ENCODE measurements around the gene KIT. TPM values are rescaled to one million over a fixed set of nuclear protein-coding genes. Genes with fewer than 3 reads are reported as not detected.

KIT gene
- total and polyA plus RNA-seq, 2 donors (not counting 1 experiment from before 2014, with no cell fraction given): 0.50 to 19.9 TPM

DNA sequence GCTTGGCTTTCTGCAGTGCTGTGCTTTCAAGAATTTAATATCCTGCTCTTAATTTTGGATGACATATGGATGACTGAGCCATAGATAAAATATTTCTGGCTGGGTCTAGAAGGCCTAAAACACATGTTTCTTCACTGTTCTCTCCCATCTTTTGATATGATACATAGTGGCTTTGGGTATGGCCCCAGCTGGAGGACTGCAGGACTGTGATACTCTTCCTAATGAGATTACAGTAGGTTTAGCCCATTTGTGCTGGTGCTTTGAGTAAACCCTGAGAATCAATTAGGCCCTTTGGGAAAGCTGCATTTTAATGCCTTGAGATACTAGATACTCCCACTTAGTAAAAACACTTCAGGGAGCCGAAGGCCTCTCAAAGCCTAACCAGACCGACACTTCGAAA is 38.0 kb downstream of the KIT start:
- no peak overlapping the region for H3K27ac ChIP-seq (ENCODE audit: insufficient read depth, low read length)
- DNase-seq (ENCODE audit: low read depth in 2 of 2): no peak
- no peaks in the 10 kb centered on the region for H3K36me3 ChIP-seq (ENCODE audit: control insufficient read depth, insufficient read depth, low read length)
- no peak overlapping the region for H3K4me2 ChIP-seq (ENCODE audit: extremely low read depth, insufficient read depth, low read length)
- H3K4me3 ChIP-seq (replicated peaks in 1 of 4; ENCODE audit: control extremely low read depth in 1 of 4, insufficient read depth in 1 of 4, low read depth in 3 of 4, low read length in 4 of 4): no peak overlapping the region
- H4K20me1 ChIP-seq (ENCODE audit: control insufficient read depth, extremely low read depth, insufficient read depth, low read length): no peaks in the 10 kb centered on the region
- TF ChIP-seq, protein P1, sequence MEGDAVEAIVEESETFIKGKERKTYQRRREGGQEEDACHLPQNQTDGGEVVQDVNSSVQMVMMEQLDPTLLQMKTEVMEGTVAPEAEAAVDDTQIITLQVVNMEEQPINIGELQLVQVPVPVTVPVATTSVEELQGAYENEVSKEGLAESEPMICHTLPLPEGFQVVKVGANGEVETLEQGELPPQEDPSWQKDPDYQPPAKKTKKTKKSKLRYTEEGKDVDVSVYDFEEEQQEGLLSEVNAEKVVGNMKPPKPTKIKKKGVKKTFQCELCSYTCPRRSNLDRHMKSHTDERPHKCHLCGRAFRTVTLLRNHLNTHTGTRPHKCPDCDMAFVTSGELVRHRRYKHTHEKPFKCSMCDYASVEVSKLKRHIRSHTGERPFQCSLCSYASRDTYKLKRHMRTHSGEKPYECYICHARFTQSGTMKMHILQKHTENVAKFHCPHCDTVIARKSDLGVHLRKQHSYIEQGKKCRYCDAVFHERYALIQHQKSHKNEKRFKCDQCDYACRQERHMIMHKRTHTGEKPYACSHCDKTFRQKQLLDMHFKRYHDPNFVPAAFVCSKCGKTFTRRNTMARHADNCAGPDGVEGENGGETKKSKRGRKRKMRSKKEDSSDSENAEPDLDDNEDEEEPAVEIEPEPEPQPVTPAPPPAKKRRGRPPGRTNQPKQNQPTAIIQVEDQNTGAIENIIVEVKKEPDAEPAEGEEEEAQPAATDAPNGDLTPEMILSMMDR (conservative IDR thresholded peaks at IDR 0.05 in 1 of 2, IDR thresholded peaks at IDR 0.05 in 1 of 2; ENCODE audit: low read depth in 1 of 2, low read length in 2 of 2): no peak
- TF ChIP-seq EZH2 (IDR thresholded peaks at IDR 0.05; ENCODE audit: low read length, missing control alignments): no peak
- H3K79me2 ChIP-seq (ENCODE audit: control insufficient read depth, insufficient read depth, low read length): no peaks in the 10 kb centered on the region
- no peak overlapping the region for H2AFZ ChIP-seq (ENCODE audit: low read length)
- no peaks in the 10 kb centered on the region for H3K4me1 ChIP-seq (ENCODE audit: control insufficient read depth, extremely low read depth, insufficient read depth, low read length)
- no peak overlapping the region for H3K9ac ChIP-seq (ENCODE audit: insufficient read depth, low read length)
- H3K9me3 ChIP-seq (ENCODE audit: control insufficient read depth, insufficient read depth, low read depth, low read length): no peaks in the 10 kb centered on the region
- no peaks in the 10 kb centered on the region for H3K27me3 ChIP-seq (ENCODE audit: control insufficient read depth, insufficient read depth, low read length)

DNA sequence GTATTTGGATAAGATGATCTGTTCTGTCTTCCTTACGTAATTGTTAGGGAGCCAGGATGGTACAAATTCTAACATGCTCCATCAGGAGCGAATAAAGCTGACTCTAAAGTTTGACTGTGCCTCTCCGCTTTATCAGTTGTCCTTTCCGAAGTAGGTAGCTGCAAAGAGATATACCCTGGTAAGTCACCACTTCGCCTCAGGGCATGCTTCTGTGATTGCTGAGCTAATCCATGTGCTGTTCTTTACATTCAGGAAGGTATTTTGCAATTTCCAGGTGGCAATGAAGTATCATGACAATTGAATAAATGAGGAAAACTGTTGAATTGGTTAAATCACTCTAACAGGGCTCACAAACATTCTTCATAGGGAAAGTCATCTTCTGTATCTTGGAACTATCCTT is 38.9 kb downstream of the KIT start:
- TF ChIP-seq, protein P1 (conservative IDR thresholded peaks at IDR 0.05 in 1 of 2, IDR thresholded peaks at IDR 0.05 in 1 of 2; ENCODE audit: low read depth in 1 of 2, low read length in 2 of 2): no peak
- no peak for TF ChIP-seq EZH2 (IDR thresholded peaks at IDR 0.05; ENCODE audit: low read length, missing control alignments)
- Histone ChIP-seq H3K27me3 (ENCODE audit: control insufficient read depth, insufficient read depth, low read length) (no peaks in the 10 kb centered on the region), H3K9ac (ENCODE audit: insufficient read depth, low read length) (no peak overlapping the region), H3K27ac (ENCODE audit: insufficient read depth, low read length) (no peak overlapping the region), H2AFZ (ENCODE audit: low read length) (no peak overlapping the region), H4K20me1 (ENCODE audit: control insufficient read depth, extremely low read depth, insufficient read depth, low read length) (no peaks in the 10 kb centered on the region), H3K36me3 (ENCODE audit: control insufficient read depth, insufficient read depth, low read length) (no peaks in the 10 kb centered on the region), H3K79me2 (ENCODE audit: control insufficient read depth, insufficient read depth, low read length) (no peaks in the 10 kb centered on the region), H3K4me3 (replicated peaks in 1 of 4; ENCODE audit: control extremely low read depth in 1 of 4, insufficient read depth in 1 of 4, low read depth in 3 of 4, low read length in 4 of 4) (no peak overlapping the region), H3K9me3 (ENCODE audit: control insufficient read depth, insufficient read depth, low read depth, low read length) (no peaks in the 10 kb centered on the region), H3K4me1 (ENCODE audit: control insufficient read depth, extremely low read depth, insufficient read depth, low read length) (no peaks in the 10 kb centered on the region), H3K4me2 (ENCODE audit: extremely low read depth, insufficient read depth, low read length) (no peak overlapping the region)
- no peak for DNase-seq (ENCODE audit: low read depth in 2 of 2)

DNA sequence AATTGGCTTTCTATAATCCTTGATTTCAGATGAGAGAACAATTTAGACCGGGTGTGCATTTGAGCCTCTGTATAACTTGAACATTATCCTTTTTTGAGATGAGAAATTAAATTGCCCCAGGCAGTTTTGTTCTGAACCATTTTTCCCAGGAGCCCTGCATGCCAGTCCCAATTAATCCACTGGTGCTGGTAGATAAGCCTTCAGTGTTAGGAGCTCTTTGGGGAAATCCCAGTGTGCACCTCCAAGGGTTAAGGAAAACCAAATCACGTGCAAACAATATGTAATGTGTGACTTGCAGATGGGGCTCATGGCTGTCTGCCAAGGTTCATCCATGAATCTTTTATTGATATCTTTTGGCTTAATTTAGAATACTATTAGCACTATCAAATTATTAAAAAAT is 43.2 kb downstream of the KIT start:
- Histone ChIP-seq H3K9me3 (ENCODE audit: control insufficient read depth, insufficient read depth, low read depth, low read length) (no peaks in the 10 kb centered on the region), H3K27ac (ENCODE audit: insufficient read depth, low read length) (no peak overlapping the region), H3K27me3 (ENCODE audit: control insufficient read depth, insufficient read depth, low read length) (no peaks in the 10 kb centered on the region), H3K79me2 (ENCODE audit: control insufficient read depth, insufficient read depth, low read length) (no peaks in the 10 kb centered on the region), H3K4me1 (ENCODE audit: control insufficient read depth, extremely low read depth, insufficient read depth, low read length) (no peaks in the 10 kb centered on the region), H3K9ac (ENCODE audit: insufficient read depth, low read length) (no peak overlapping the region), H3K4me2 (ENCODE audit: extremely low read depth, insufficient read depth, low read length) (no peak overlapping the region), H2AFZ (ENCODE audit: low read length) (no peak overlapping the region), H4K20me1 (ENCODE audit: control insufficient read depth, extremely low read depth, insufficient read depth, low read length) (no peaks in the 10 kb centered on the region), H3K36me3 (ENCODE audit: control insufficient read depth, insufficient read depth, low read length) (no peaks in the 10 kb centered on the region), H3K4me3 (replicated peaks in 1 of 4; ENCODE audit: control extremely low read depth in 1 of 4, insufficient read depth in 1 of 4, low read depth in 3 of 4, low read length in 4 of 4) (no peak overlapping the region)
- no peak for DNase-seq (ENCODE audit: low read depth in 2 of 2)
- no peak for TF ChIP-seq EZH2 (IDR thresholded peaks at IDR 0.05; ENCODE audit: low read length, missing control alignments)
- TF ChIP-seq, protein P1 (conservative IDR thresholded peaks at IDR 0.05 in 1 of 2, IDR thresholded peaks at IDR 0.05 in 1 of 2; ENCODE audit: low read depth in 1 of 2, low read length in 2 of 2): no peak
